Glutamatergic neuron (in vitro differentiated cells): ENCODE measurements around the gene ARHGAP29. TPM values are rescaled to one million over a fixed set of nuclear protein-coding genes. Genes with fewer than 3 reads are reported as not detected.

Experiments
- DNase-seq: peaks from one replicate; pipeline ENCODE4 v3.0.0; 2022
- H3K27ac Mint-ChIP-seq: one replicate; pipeline ENCODE4 v1.8.0; 2020; ENCODE audit warnings: mild to moderate bottlenecking, mixed read lengths, inconsistent platforms; ENCODE audit not compliant: unreplicated experiment
- H3K27me3 Mint-ChIP-seq: one replicate; pipeline ENCODE4 v1.8.0; 2020; ENCODE audit warnings: mild to moderate bottlenecking, moderate library complexity, mixed read lengths, inconsistent platforms; ENCODE audit not compliant: unreplicated experiment
- H3K36me3 Mint-ChIP-seq: one replicate; pipeline ENCODE4 v1.8.0; 2020; ENCODE audit warnings: mild to moderate bottlenecking, mixed read lengths, inconsistent platforms; ENCODE audit not compliant: unreplicated experiment
- H3K4me1 Mint-ChIP-seq: one replicate; pipeline ENCODE4 v1.8.0; 2020; ENCODE audit warnings: mild to moderate bottlenecking, low read depth, mixed read lengths, inconsistent platforms; ENCODE audit not compliant: unreplicated experiment
- H3K4me3 Mint-ChIP-seq: one replicate; pipeline ENCODE4 v1.8.0; 2020; ENCODE audit warnings: mild to moderate bottlenecking, mixed read lengths, inconsistent platforms; ENCODE audit not compliant: unreplicated experiment
- H3K9me3 Mint-ChIP-seq: one replicate; pipeline ENCODE4 v1.8.0; 2020; ENCODE audit warnings: mild to moderate bottlenecking, moderate library complexity, mixed read lengths, inconsistent platforms; ENCODE audit not compliant: unreplicated experiment
- CTCF ChIP-seq: fragments of 200-600 bp; sonication (generic); IDR thresholded peaks from one replicate; pipeline ENCODE4 v1.5.0; 2021; ENCODE audit not compliant: partially characterized antibody, unreplicated experiment
- total RNA-seq: library from RNA; stranded (reverse); fragmentation: NEBNext Ultra II Directional; extraction: Animal tissue kit (Norgen Biotek cat#: 25700); gene quantifications from one replicate; pipeline ENCODE4 v1.2.1, GENCODE V29; 2021; ENCODE audit not compliant: unreplicated experiment

Gene ARHGAP29
- total RNA-seq, 1 donor from 2014 or later = 1.1 TPM

- H3K27ac Mint-ChIP-seq = no peak overlapping the region
- peaks cover 2% of the 10 kb centered on the region for H3K9me3 Mint-ChIP-seq
- no peak overlapping the region for H3K4me3 Mint-ChIP-seq
- DNase-seq = no peak
- no peaks in the 10 kb centered on the region for H3K4me1 Mint-ChIP-seq
- no peaks in the 10 kb centered on the region for H3K27me3 Mint-ChIP-seq
- TF ChIP-seq CTCF = no peak
- H3K36me3 Mint-ChIP-seq = no peaks in the 10 kb centered on the region
Measured at GRCh38 chr1:94230920-94231319, 6.5 kb downstream of the ARHGAP29 start.

- Mint-ChIP-seq H3K9me3 (peaks cover 2% of the 10 kb centered on the region), H3K4me3 (no peak overlapping the region), H3K27me3 (no peaks in the 10 kb centered on the region), H3K4me1 (no peaks in the 10 kb centered on the region), H3K27ac (no peak overlapping the region), H3K36me3 (no peaks in the 10 kb centered on the region)
- no peak for TF ChIP-seq CTCF
- DNase-seq = no peak
Measured at GRCh38 chr1:94228640-94229375, 8.6 kb downstream of the ARHGAP29 start.

GRCh38 chr1:94227624-94228023 is 9.8 kb downstream of the ARHGAP29 start:
- no peak overlapping the region for H3K27ac Mint-ChIP-seq
- no peak overlapping the region for H3K4me3 Mint-ChIP-seq
- peaks cover 2% of the 10 kb centered on the region for H3K9me3 Mint-ChIP-seq
- no peaks in the 10 kb centered on the region for H3K36me3 Mint-ChIP-seq
- no peak for TF ChIP-seq CTCF
- H3K27me3 Mint-ChIP-seq = no peaks in the 10 kb centered on the region
- no peak for DNase-seq
- H3K4me1 Mint-ChIP-seq = no peaks in the 10 kb centered on the region

- DNase-seq = no peak
- Mint-ChIP-seq H3K4me1 (no peaks in the 10 kb centered on the region), H3K36me3 (no peaks in the 10 kb centered on the region), H3K9me3 (no peaks in the 10 kb centered on the region), H3K27me3 (no peaks in the 10 kb centered on the region), H3K27ac (no peak overlapping the region), H3K4me3 (no peak overlapping the region)
- no peak for TF ChIP-seq CTCF
Measured at GRCh38 chr1:94225845-94226244, 11.5 kb downstream of the ARHGAP29 start.

- H3K36me3 Mint-ChIP-seq = no peaks in the 10 kb centered on the region
- H3K4me3 Mint-ChIP-seq = no peak overlapping the region
- H3K9me3 Mint-ChIP-seq = no peaks in the 10 kb centered on the region
- no peaks in the 10 kb centered on the region for H3K27me3 Mint-ChIP-seq
- no peaks in the 10 kb centered on the region for H3K4me1 Mint-ChIP-seq
- TF ChIP-seq CTCF = no peak
- H3K27ac Mint-ChIP-seq = no peak overlapping the region
- DNase-seq = no peak
Measured at GRCh38 chr1:94218332-94218731, 19.1 kb downstream of the ARHGAP29 start.
